NCI-H82 treated with DMSO at 0.1 percent for 48 hours (cell line): ENCODE data around the gene DPYD.

Source experiments
- DNase-seq: peaks from one replicate; lab custom pipeline; 2025; ENCODE audit not compliant: unreplicated experiment; lab: John Stamatoyannopoulos, UW

The DPYD gene

GRCh38 chr1:97553971-97554370, 366.9 kb downstream of the DPYD start:
- DNase-seq: no peak

GRCh38 chr1:97551113-97551512, 369.7 kb downstream of the DPYD start:
- no peak for DNase-seq

- no peak for DNase-seq
Observed at GRCh38 chr1:97545446-97545845, 375.4 kb downstream of the DPYD start.

- DNase-seq: no peak
Observed at GRCh38 chr1:97540346-97540888, 380.4 kb downstream of the DPYD start.

GRCh38 chr1:97538113-97538512, 382.7 kb downstream of the DPYD start:
- DNase-seq: no peak

- no peak for DNase-seq
Observed at GRCh38 chr1:97533358-97533757, 387.5 kb downstream of the DPYD start.

GRCh38 chr1:97529600-97529999, 391.2 kb downstream of the DPYD start:
- DNase-seq: no peak

GRCh38 chr1:97524211-97524610, 396.6 kb downstream of the DPYD start:
- DNase-seq: no peak

- DNase-seq: no peak
Observed at GRCh38 chr1:97516588-97516987, 404.2 kb downstream of the DPYD start.

GRCh38 chr1:97508653-97509218, 412.1 kb downstream of the DPYD start:
- DNase-seq: no peak

- DNase-seq: no peak
Observed at GRCh38 chr1:97507863-97508262, 413.0 kb downstream of the DPYD start.

- DNase-seq: no peak
Observed at GRCh38 chr1:97506368-97506767, 414.5 kb downstream of the DPYD start.

- DNase-seq: no peak
Observed at GRCh38 chr1:97505816-97506215, 415.0 kb downstream of the DPYD start.

- DNase-seq: no peak
Observed at GRCh38 chr1:97505289-97505688, 415.5 kb downstream of the DPYD start.

- DNase-seq: no peak
Observed at GRCh38 chr1:97502360-97502759, 418.5 kb downstream of the DPYD start.

- DNase-seq: no peak
Observed at GRCh38 chr1:97501628-97502027, 419.2 kb downstream of the DPYD start.

GRCh38 chr1:97500760-97501159, 420.1 kb downstream of the DPYD start:
- DNase-seq: no peak

GRCh38 chr1:97499667-97500066, 421.2 kb downstream of the DPYD start:
- DNase-seq: no peak

- no peak for DNase-seq
Observed at GRCh38 chr1:97489834-97490233, 431.0 kb downstream of the DPYD start.

- DNase-seq: no peak
Observed at GRCh38 chr1:97488530-97488929, 432.3 kb downstream of the DPYD start.

GRCh38 chr1:97482022-97482421, 438.8 kb downstream of the DPYD start:
- no peak for DNase-seq

- no peak for DNase-seq
Observed at GRCh38 chr1:97467445-97467844, 453.4 kb downstream of the DPYD start.

GRCh38 chr1:97464305-97464704, 456.5 kb downstream of the DPYD start:
- DNase-seq: no peak
